HEK293 (cell line): ENCODE data around the gene CD44.

Experiments used
- CTCF ChIA-PET: fragments of 350-600 bp; formaldehyde crosslinking; extraction: SDS; loops from one replicate; lab custom pipeline; 2021; ENCODE audit warnings: antibody characterized with exemption; lab: Yijun Ruan, JAX
- POLR2A ChIA-PET: fragments of 300-600 bp; formaldehyde crosslinking; extraction: SDS; loops from one replicate; lab custom pipeline; 2020; ENCODE audit warnings: antibody characterized with exemption, inconsistent platforms; lab: Yijun Ruan, JAX
- H3K27ac ChIP-seq: fragments of 200-500 bp; sonication (Bioruptor generic); 2 replicates; pipeline ENCODE4 v1.5.1; 2014; ENCODE audit warnings: low read depth, low read length, control low read depth, inconsistent platforms; ENCODE audit errors: extremely low read depth
- H3K36me3 ChIP-seq, 2 experiments: fragments of 200-500 bp in 1 of 2; sonication (Bioruptor generic) in 1 of 2; 1 replicate in 1 of 2; 2 replicates in 1 of 2; pipeline ENCODE4 v1.5.1; 2014 to 2017; ENCODE audit warnings: inconsistent platforms in 2 of 2, low read length in 2 of 2; ENCODE audit not compliant: control insufficient read depth in 2 of 2, insufficient read depth in 1 of 2
- H3K4me1 ChIP-seq: fragments of 200-500 bp; sonication (Bioruptor generic); 2 replicates; pipeline ENCODE4 v1.5.1; 2014; ENCODE audit warnings: mild to moderate bottlenecking, low read length, inconsistent platforms; ENCODE audit not compliant: control insufficient read depth, insufficient read depth
- H3K4me3 ChIP-seq: 2 replicates; pipeline ENCODE4 v1.5.1; 2011; ENCODE audit warnings: low read depth, mild to moderate bottlenecking, control low read depth, low read length, moderate library complexity
- H3K9me3 ChIP-seq: fragments of 200-500 bp; sonication (Bioruptor generic); 2 replicates; pipeline ENCODE4 v1.5.1; 2014; ENCODE audit warnings: low read depth, low read length, inconsistent platforms; ENCODE audit not compliant: control insufficient read depth, insufficient read depth
- IKZF3 ChIP-seq: fragments of 450-650 bp; IDR thresholded peaks from 2 replicates; pipeline ENCODE4 v1.5.0; 2018; ENCODE audit warnings: missing biosample characterization, mild to moderate bottlenecking, missing genetic modification characterization, moderate library complexity
- REPIN1 ChIP-seq: fragments of 450-650 bp; formaldehyde crosslinking; IDR thresholded peaks from 2 replicates; pipeline ENCODE4 v1.5.1; 2017; ENCODE audit warnings: missing biosample characterization, missing genetic modification characterization, low read depth
- WT1 ChIP-seq: fragments of 450-650 bp; formaldehyde crosslinking; IDR thresholded peaks from 2 replicates; pipeline ENCODE4 v1.5.1; 2016; ENCODE audit warnings: missing biosample characterization, missing genetic modification characterization
- ZNF133 ChIP-seq: fragments of 450-650 bp; formaldehyde crosslinking; IDR thresholded peaks from 2 replicates; pipeline ENCODE4 v1.5.1; 2016; ENCODE audit warnings: missing biosample characterization, missing genetic modification characterization
- ZNF223 ChIP-seq: fragments of 450-650 bp; formaldehyde crosslinking; IDR thresholded peaks from 2 replicates; pipeline ENCODE4 v1.5.1; 2016; ENCODE audit warnings: missing biosample characterization, missing genetic modification characterization
- ZNF324 ChIP-seq: fragments of 450-650 bp; formaldehyde crosslinking; IDR thresholded peaks from 2 replicates; pipeline ENCODE4 v1.5.1; 2016; ENCODE audit warnings: missing biosample characterization, missing genetic modification characterization
- ZNF366 ChIP-seq: fragments of 450-650 bp; formaldehyde crosslinking; conservative IDR thresholded peaks from 2 replicates; pipeline ENCODE4 v1.5.1; 2016; ENCODE audit warnings: missing biosample characterization, missing genetic modification characterization
- ZNF571 ChIP-seq: fragments of 450-650 bp; formaldehyde crosslinking; IDR thresholded peaks from 2 replicates; pipeline ENCODE4 v1.5.0; 2017; ENCODE audit warnings: missing biosample characterization, missing genetic modification characterization
- ZNF585B ChIP-seq: fragments of 450-650 bp; formaldehyde crosslinking; IDR thresholded peaks from 2 replicates; pipeline ENCODE4 v1.5.1; 2016; ENCODE audit warnings: missing biosample characterization, missing genetic modification characterization
- ZNF670 ChIP-seq: fragments of 450-650 bp; formaldehyde crosslinking; IDR thresholded peaks from 2 replicates; pipeline ENCODE4 v1.5.1; 2016; ENCODE audit warnings: missing biosample characterization, missing genetic modification characterization, low read depth
- ZNF768 ChIP-seq: fragments of 450-650 bp; formaldehyde crosslinking; IDR thresholded peaks from 2 replicates; pipeline ENCODE4 v1.5.1; 2018; ENCODE audit warnings: missing biosample characterization, mild to moderate bottlenecking, missing genetic modification characterization
- ZNF791 ChIP-seq: fragments of 450-650 bp; formaldehyde crosslinking; IDR thresholded peaks from 2 replicates; pipeline ENCODE4 v1.5.1; 2016; ENCODE audit warnings: missing biosample characterization, missing genetic modification characterization
- TF ChIP-seq, protein P1 (sequence below): fragments of 450-650 bp; formaldehyde crosslinking; IDR thresholded peaks from 2 replicates; pipeline ENCODE4 v1.5.1; 2016; ENCODE audit warnings: missing biosample characterization, missing genetic modification characterization
- TF ChIP-seq, protein P2 (sequence below): fragments of 450-650 bp; formaldehyde crosslinking; IDR thresholded peaks from 2 replicates; pipeline ENCODE4 v1.5.1; 2017; ENCODE audit warnings: missing biosample characterization, missing genetic modification characterization
- TF ChIP-seq, protein P3 (sequence below): fragments of 450-650 bp; formaldehyde crosslinking; IDR thresholded peaks from 2 replicates; pipeline ENCODE4 v1.5.1; 2016; ENCODE audit warnings: missing biosample characterization, missing genetic modification characterization
- TF ChIP-seq, protein P4 (sequence below): fragments of 450-650 bp; formaldehyde crosslinking; IDR thresholded peaks from 2 replicates; pipeline ENCODE4 v1.5.1; 2016; ENCODE audit warnings: missing biosample characterization, missing genetic modification characterization
- TF ChIP-seq, protein P5 (sequence below): fragments of 450-650 bp; formaldehyde crosslinking; conservative IDR thresholded peaks from 2 replicates; pipeline ENCODE4 v1.5.1; 2016; ENCODE audit warnings: low read depth, missing biosample characterization, missing genetic modification characterization

The CD44 gene

GRCh38 chr11:35109041-35109440, 29.9 kb upstream of the CD44 start:
- H3K4me3 ChIP-seq, result no peak overlapping the region
- TF ChIP-seq, protein P1, sequence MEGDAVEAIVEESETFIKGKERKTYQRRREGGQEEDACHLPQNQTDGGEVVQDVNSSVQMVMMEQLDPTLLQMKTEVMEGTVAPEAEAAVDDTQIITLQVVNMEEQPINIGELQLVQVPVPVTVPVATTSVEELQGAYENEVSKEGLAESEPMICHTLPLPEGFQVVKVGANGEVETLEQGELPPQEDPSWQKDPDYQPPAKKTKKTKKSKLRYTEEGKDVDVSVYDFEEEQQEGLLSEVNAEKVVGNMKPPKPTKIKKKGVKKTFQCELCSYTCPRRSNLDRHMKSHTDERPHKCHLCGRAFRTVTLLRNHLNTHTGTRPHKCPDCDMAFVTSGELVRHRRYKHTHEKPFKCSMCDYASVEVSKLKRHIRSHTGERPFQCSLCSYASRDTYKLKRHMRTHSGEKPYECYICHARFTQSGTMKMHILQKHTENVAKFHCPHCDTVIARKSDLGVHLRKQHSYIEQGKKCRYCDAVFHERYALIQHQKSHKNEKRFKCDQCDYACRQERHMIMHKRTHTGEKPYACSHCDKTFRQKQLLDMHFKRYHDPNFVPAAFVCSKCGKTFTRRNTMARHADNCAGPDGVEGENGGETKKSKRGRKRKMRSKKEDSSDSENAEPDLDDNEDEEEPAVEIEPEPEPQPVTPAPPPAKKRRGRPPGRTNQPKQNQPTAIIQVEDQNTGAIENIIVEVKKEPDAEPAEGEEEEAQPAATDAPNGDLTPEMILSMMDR (tag by site-specific recombination), result no peak
- TF ChIP-seq REPIN1 (tag by site-specific recombination) (no peak), ZNF585B (tag by site-specific recombination) (peak; percentile 48)
- TF ChIP-seq, protein P2, sequence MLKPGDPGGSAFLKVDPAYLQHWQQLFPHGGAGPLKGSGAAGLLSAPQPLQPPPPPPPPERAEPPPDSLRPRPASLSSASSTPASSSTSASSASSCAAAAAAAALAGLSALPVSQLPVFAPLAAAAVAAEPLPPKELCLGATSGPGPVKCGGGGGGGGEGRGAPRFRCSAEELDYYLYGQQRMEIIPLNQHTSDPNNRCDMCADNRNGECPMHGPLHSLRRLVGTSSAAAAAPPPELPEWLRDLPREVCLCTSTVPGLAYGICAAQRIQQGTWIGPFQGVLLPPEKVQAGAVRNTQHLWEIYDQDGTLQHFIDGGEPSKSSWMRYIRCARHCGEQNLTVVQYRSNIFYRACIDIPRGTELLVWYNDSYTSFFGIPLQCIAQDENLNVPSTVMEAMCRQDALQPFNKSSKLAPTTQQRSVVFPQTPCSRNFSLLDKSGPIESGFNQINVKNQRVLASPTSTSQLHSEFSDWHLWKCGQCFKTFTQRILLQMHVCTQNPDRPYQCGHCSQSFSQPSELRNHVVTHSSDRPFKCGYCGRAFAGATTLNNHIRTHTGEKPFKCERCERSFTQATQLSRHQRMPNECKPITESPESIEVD, result no peak
- no peaks in the 10 kb centered on the region for H3K9me3 ChIP-seq
- no peak overlapping the region for H3K27ac ChIP-seq
- H3K4me1 ChIP-seq, result no peaks in the 10 kb centered on the region
- POLR2A ChIA-PET, result no interaction called here
- no peaks in the 10 kb centered on the region for H3K36me3 ChIP-seq
- CTCF ChIA-PET, result no interaction called here

DNA sequence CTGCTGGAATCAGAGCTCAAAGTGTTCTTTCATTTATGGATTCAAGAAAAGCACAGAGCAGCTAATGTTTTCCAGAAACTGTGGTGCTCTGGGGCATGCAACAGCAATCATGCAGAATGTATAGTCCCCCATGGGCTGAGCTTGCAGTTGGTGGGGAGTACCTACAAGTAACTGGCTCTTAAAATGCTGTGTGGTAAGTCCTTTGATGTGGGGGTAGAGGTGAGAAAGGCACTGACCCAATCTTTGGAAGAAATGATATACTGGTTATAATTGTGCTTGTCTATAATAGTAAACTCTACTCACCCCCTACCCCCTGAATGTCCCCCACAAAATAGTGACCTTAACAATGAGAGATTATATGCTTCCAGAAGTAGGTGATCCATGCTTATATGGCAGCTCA, 29.1 kb upstream of the CD44 start:
- H3K36me3 ChIP-seq, result no peaks in the 10 kb centered on the region
- POLR2A ChIA-PET, result no interaction called here
- no peak overlapping the region for H3K27ac ChIP-seq
- CTCF ChIA-PET, result no interaction called here
- no peak overlapping the region for H3K4me3 ChIP-seq
- TF ChIP-seq, protein P3, sequence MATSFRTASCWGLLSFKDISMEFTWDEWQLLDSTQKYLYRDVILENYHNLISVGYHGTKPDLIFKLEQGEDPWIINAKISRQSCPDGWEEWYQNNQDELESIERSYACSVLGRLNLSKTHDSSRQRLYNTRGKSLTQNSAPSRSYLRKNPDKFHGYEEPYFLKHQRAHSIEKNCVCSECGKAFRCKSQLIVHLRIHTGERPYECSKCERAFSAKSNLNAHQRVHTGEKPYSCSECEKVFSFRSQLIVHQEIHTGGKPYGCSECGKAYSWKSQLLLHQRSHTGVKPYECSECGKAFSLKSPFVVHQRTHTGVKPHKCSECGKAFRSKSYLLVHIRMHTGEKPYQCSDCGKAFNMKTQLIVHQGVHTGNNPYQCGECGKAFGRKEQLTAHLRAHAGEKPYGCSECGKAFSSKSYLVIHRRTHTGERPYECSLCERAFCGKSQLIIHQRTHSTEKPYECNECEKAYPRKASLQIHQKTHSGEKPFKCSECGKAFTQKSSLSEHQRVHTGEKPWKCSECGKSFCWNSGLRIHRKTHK, result no peak
- TF ChIP-seq ZNF791 (tag by site-specific recombination) (no peak), WT1 (tag by site-specific recombination) (no peak), IKZF3 (no peak), ZNF585B (tag by site-specific recombination) (no peak), ZNF670 (tag by site-specific recombination) (no peak), ZNF571 (tag by site-specific recombination) (no peak), ZNF324 (tag by site-specific recombination) (no peak), ZNF768 (no peak), ZNF133 (no peak), ZNF223 (tag by site-specific recombination) (no peak), ZNF366 (tag by site-specific recombination) (no peak)
- TF ChIP-seq, protein P4, sequence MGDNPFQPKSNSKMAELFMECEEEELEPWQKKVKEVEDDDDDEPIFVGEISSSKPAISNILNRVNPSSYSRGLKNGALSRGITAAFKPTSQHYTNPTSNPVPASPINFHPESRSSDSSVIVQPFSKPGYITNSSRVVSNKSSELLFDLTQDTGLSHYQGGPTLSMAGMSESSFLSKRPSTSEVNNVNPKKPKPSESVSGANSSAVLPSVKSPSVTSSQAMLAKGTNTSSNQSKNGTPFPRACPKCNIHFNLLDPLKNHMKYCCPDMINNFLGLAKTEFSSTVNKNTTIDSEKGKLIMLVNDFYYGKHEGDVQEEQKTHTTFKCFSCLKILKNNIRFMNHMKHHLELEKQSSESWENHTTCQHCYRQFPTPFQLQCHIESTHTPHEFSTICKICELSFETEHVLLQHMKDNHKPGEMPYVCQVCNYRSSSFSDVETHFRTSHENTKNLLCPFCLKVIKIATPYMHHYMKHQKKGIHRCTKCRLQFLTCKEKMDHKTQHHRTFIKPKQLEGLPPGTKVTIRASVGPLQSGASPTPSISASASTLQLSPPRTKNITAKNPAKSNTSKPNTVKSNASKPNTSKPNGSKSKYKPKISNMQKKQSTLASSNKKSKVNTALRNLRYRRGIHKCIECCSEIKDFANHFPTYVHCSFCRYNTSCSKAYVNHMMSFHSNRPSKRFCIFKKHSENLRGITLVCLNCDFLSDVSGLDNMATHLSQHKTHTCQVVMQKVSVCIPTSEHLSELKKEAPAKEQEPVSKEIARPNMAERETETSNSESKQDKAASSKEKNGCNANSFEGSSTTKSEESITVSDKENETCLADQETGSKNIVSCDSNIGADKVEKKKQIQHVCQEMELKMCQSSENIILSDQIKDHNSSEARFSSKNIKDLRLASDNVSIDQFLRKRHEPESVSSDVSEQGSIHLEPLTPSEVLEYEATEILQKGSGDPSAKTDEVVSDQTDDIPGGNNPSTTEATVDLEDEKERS, result no peak
- TF ChIP-seq, protein P5, sequence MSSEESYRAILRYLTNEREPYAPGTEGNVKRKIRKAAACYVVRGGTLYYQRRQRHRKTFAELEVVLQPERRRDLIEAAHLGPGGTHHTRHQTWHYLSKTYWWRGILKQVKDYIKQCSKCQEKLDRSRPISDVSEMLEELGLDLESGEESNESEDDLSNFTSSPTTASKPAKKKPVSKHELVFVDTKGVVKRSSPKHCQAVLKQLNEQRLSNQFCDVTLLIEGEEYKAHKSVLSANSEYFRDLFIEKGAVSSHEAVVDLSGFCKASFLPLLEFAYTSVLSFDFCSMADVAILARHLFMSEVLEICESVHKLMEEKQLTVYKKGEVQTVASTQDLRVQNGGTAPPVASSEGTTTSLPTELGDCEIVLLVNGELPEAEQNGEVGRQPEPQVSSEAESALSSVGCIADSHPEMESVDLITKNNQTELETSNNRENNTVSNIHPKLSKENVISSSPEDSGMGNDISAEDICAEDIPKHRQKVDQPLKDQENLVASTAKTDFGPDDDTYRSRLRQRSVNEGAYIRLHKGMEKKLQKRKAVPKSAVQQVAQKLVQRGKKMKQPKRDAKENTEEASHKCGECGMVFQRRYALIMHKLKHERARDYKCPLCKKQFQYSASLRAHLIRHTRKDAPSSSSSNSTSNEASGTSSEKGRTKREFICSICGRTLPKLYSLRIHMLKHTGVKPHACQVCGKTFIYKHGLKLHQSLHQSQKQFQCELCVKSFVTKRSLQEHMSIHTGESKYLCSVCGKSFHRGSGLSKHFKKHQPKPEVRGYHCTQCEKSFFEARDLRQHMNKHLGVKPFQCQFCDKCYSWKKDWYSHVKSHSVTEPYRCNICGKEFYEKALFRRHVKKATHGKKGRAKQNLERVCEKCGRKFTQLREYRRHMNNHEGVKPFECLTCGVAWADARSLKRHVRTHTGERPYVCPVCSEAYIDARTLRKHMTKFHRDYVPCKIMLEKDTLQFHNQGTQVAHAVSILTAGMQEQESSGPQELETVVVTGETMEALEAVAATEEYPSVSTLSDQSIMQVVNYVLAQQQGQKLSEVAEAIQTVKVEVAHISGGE (tag by site-specific recombination), result no peak
- no peaks in the 10 kb centered on the region for H3K4me1 ChIP-seq
- no peaks in the 10 kb centered on the region for H3K9me3 ChIP-seq
